Measurements from ENCODE around the gene NEK11. TPM values are rescaled to one million over a fixed set of nuclear protein-coding genes. Genes with fewer than 3 reads are reported as not detected.
A peak's percentile ranks its signal among the peaks of the same experiment; 100 is the strongest.

Gene NEK11
- polyA plus RNA-seq, 1 donor (not counting 4 experiments of a cell fraction or from before 2014, with no cell fraction given): 9.4 TPM

DNA sequence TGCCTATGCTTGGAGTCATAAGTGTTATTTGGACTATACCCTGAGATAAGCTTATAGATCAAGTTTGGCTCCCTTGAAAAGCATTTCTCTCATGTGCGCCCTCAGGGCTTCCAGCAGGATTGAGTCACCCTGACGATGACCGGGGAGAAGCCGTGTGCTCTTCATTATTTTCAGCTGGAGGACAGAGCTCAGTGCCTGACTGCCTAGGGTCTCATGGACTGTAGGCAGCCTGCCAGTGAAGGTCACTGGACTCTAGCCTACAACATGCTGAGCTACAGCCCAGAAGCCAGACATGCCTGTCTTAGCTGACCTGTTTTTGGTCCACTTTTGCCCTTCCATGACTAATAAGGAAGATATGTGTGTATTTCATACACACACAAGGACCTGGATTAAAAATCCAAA is 323.3 kb downstream of the NEK11 start:
- no peaks in the 10 kb centered on the region for H3K9me1 ChIP-seq (ENCODE audit: control insufficient read depth, extremely low read depth, insufficient read depth, low read length)
- no peaks in the 10 kb centered on the region for H3K9me3 ChIP-seq (ENCODE audit: control insufficient read depth, low read depth, low read length)
- no peak overlapping the region for H2AFZ ChIP-seq (ENCODE audit: control insufficient read depth, low read length)
- H3K4me2 ChIP-seq (ENCODE audit: control insufficient read depth, extremely low read depth, insufficient read depth, low read depth, low read length): peak overlapping the region; percentile 34
- H3K36me3 ChIP-seq (ENCODE audit: control insufficient read depth in 2 of 2, extremely low read depth in 1 of 2, insufficient read depth in 2 of 2, low read length in 2 of 2): no peaks in the 10 kb centered on the region
- TF ChIP-seq CTCF (optimal IDR thresholded peaks at IDR 0.05 in 1 of 3, IDR thresholded peaks at IDR 0.05 in 1 of 3, conservative IDR thresholded peaks at IDR 0.05 in 1 of 3; ENCODE audit: extremely low read depth in 1 of 3, insufficient read depth in 2 of 3, low read length in 3 of 3): no peak
- TF ChIP-seq EZH2 (IDR thresholded peaks at IDR 0.05; ENCODE audit: low read length): no peak
- H3K27me3 ChIP-seq (ENCODE audit: control insufficient read depth, extremely low read depth, insufficient read depth, low read length): no peaks in the 10 kb centered on the region
- H3K27ac ChIP-seq (ENCODE audit: control insufficient read depth, insufficient read depth, low read length): no peak overlapping the region
- peak; percentile 30 for DNase-seq (ENCODE audit: low read depth, low spot score)
- H4K20me1 ChIP-seq (ENCODE audit: control insufficient read depth, extremely low read depth, insufficient read depth, low read length): no peaks in the 10 kb centered on the region
- H3K9ac ChIP-seq (ENCODE audit: control insufficient read depth, extremely low read depth, insufficient read depth, low read length): no peak overlapping the region
- H3K4me3 ChIP-seq (ENCODE audit: control insufficient read depth in 2 of 3, extremely low read depth in 1 of 3, insufficient read depth in 2 of 3, low read depth in 1 of 3, low read length in 3 of 3): no peak overlapping the region
- dilution Hi-C loops (cut with MboI; ENCODE audit: extremely low pct_ligation_motif_present, low sequenced_read_pairs): no loop called here
- no peaks in the 10 kb centered on the region for H3K79me2 ChIP-seq (ENCODE audit: control insufficient read depth, insufficient read depth, low read length)
- FAIRE-seq: peak; percentile 76
- H3K4me1 ChIP-seq (ENCODE audit: control insufficient read depth, extremely low read depth, insufficient read depth, low read length): peaks cover 18% of the 10 kb centered on the region

GRCh38 chr3:131350506-131350905 is 323.8 kb downstream of the NEK11 start:
- Histone ChIP-seq H3K4me1 (ENCODE audit: control insufficient read depth, extremely low read depth, insufficient read depth, low read length) (peaks cover 18% of the 10 kb centered on the region), H3K27me3 (ENCODE audit: control insufficient read depth, extremely low read depth, insufficient read depth, low read length) (no peaks in the 10 kb centered on the region), H3K9me1 (ENCODE audit: control insufficient read depth, extremely low read depth, insufficient read depth, low read length) (no peaks in the 10 kb centered on the region), H4K20me1 (ENCODE audit: control insufficient read depth, extremely low read depth, insufficient read depth, low read length) (no peaks in the 10 kb centered on the region), H3K27ac (ENCODE audit: control insufficient read depth, insufficient read depth, low read length) (no peak overlapping the region), H3K4me2 (ENCODE audit: control insufficient read depth, extremely low read depth, insufficient read depth, low read depth, low read length) (no peak overlapping the region), H3K4me3 (ENCODE audit: control insufficient read depth in 2 of 3, extremely low read depth in 1 of 3, insufficient read depth in 2 of 3, low read depth in 1 of 3, low read length in 3 of 3) (no peak overlapping the region), H3K79me2 (ENCODE audit: control insufficient read depth, insufficient read depth, low read length) (no peaks in the 10 kb centered on the region), H2AFZ (ENCODE audit: control insufficient read depth, low read length) (no peak overlapping the region), H3K36me3 (ENCODE audit: control insufficient read depth in 2 of 2, extremely low read depth in 1 of 2, insufficient read depth in 2 of 2, low read length in 2 of 2) (no peaks in the 10 kb centered on the region), H3K9ac (ENCODE audit: control insufficient read depth, extremely low read depth, insufficient read depth, low read length) (no peak overlapping the region), H3K9me3 (ENCODE audit: control insufficient read depth, low read depth, low read length) (no peaks in the 10 kb centered on the region)
- FAIRE-seq (peak; percentile 36), DNase-seq (ENCODE audit: low read depth, low spot score) (no peak)
- TF ChIP-seq EZH2 (IDR thresholded peaks at IDR 0.05; ENCODE audit: low read length) (no peak), CTCF (optimal IDR thresholded peaks at IDR 0.05 in 1 of 3, IDR thresholded peaks at IDR 0.05 in 1 of 3, conservative IDR thresholded peaks at IDR 0.05 in 1 of 3; ENCODE audit: extremely low read depth in 1 of 3, insufficient read depth in 2 of 3, low read length in 3 of 3) (no peak)
- dilution Hi-C loops (cut with MboI; ENCODE audit: extremely low pct_ligation_motif_present, low sequenced_read_pairs): no loop called here

All from keratinocyte (primary cell).